NCI-H446 (cell line): ENCODE data around the gene TTLL11.

ENCODE experiments used
- DNase-seq, 2 experiments: peaks; one replicate each; lab custom pipeline; 2025; lab: John Stamatoyannopoulos, UW

TTLL11 gene, protein sequence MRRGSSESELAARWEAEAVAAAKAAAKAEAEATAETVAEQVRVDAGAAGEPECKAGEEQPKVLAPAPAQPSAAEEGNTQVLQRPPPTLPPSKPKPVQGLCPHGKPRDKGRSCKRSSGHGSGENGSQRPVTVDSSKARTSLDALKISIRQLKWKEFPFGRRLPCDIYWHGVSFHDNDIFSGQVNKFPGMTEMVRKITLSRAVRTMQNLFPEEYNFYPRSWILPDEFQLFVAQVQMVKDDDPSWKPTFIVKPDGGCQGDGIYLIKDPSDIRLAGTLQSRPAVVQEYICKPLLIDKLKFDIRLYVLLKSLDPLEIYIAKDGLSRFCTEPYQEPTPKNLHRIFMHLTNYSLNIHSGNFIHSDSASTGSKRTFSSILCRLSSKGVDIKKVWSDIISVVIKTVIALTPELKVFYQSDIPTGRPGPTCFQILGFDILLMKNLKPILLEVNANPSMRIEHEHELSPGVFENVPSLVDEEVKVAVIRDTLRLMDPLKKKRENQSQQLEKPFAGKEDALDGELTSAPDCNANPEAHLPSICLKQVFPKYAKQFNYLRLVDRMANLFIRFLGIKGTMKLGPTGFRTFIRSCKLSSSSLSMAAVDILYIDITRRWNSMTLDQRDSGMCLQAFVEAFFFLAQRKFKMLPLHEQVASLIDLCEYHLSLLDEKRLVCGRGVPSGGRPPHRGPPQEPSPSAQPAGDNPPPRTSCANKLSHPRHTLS

DNA sequence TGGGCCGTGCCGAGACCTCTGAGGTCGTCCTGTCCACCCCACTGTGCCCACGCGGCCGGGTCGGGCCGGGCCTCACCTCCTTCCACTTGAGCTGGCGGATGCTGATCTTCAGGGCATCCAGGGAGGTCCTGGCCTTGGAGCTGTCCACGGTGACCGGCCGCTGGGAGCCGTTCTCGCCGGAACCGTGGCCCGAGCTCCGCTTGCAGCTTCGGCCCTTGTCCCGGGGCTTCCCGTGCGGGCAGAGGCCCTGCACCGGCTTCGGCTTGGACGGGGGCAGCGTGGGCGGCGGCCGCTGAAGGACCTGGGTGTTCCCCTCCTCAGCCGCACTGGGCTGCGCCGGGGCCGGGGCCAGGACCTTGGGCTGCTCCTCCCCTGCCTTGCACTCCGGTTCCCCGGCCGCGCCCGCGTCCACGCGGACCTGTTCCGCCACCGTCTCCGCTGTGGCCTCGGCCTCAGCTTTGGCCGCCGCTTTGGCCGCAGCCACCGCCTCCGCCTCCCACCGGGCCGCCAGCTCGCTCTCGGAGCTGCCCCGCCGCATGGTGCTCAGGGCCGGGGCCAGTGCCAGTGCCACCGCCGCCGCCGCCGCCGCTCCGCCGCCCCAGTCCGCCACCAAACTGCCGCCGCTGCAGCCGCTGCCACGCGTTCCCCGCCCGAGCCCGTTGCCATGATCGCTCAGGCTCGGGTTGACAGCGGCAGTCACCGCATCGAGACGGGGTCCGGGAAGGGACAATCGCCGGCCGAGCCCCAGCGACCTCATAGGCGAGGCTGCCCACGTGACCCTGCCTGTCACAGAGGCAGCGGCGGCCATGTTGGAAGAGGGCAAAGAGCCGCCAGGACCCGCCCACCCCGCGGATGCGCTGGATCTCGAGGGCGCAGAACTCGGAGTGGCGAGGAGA, at the start of gene TTLL11:
TSS of gene TTLL11 (minus strand) at position 698 of the 896 bp plus-strand sequence. CDS start at position 538, 160 bp downstream.
- DNase-seq: peak; percentile 71 to 85

DNA sequence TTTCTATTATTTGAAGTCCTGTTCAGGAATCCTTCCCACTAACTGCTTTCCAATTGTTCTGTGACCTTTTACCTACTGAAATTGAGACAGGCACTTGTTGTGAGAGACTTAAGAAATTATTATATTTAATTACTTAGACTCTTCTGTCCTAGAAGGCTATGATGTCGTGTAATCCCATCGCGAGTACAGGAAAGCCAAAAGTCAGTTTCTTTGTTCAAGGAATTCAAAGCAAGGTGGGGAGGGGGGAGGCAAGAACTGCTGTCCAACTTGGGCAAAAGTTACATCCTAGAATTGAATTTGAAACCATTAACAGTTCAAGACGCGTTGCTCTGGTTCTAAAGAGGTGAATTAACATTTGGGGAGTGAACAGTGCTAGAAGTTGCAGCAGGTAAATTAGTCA, 48.6 kb upstream of the TTLL11 start:
- DNase-seq: no peak

DNA sequence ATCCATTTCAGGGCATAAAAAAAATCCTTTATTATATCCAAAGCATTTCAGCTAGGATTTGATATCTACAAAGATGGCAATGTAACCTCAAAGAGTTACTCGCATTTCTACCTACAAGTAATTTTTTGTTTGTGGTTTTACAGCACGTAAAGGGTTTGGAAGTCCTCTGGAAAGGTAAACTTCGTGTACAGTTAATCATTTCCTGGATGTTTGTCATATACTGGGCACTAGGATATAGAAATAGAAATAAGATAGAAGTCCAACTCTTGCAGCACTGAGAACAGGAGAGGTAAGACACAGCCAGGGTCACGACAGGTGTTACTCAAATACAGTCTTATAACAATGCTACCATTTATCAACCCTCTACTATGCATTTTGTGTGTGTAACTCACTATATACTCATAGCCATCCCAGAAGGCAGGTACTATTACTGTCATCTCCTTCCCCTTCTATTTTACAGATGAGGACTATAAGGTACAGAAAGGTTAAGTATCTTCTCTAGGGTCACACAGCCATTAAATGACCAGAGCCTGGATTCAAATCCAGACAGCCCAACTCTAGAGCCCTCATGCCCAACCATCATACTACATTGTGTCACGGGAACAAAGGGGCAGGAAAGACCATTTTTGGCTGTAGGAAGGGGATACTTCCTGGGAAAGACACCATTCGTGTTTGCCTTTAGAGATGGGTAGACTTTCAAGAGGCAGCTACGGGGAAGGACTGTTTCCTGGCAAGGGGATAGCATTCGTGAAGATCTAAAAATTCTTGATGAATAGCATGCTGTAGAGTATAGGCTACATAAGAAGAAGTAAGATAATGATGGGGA, 47.5 kb upstream of the TTLL11 start:
- no peak for DNase-seq

DNA sequence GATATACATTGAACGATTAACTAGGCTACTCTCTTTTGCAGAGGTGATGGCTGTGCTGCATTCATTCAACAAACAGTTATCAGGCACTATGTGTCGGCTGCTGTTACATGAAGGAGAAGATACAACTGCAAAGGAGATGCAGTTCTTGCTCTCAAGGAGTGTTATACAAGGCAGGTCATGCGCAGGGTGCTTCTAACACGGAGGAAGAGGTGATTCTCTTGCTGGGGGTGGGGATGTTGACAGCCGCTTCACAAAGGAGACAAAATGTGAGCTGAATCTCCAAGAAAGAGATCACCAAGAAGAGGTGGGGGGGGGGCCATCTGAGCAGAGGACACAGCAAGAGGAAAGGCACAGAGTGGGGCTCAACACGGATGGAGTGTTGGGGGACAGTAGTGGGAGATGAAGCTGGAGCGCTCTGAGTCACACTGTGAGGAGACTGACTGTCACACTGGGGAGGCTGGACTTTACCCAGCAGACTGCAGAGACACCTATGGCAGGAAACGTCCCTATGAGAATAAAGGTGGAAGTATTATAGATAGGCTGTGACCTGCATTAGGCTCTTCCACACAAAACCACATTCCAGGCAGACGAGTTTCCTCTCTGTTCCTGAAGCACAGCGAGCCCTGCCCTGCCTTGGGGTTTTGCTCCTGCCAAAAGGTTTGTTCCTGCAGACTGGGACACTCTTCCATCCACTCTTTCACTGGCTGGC, 45.6 kb upstream of the TTLL11 start:
- no peak for DNase-seq

DNA sequence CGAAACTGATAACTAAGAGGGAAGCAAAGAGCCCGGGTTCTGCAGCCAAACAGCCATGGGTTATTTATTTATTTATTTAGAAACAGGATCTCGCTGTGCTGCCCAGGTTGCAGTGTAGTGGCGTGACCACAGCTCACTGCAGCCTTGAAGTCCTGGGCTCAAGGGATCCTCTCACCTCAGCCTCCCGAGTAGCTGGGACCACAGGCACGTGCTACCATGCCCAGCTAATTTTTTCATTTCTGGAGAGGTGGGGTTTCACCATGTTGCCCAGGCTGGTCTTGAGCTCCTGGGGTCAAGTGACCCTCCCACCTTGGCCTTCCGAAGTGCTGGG, 42.4 kb upstream of the TTLL11 start:
- DNase-seq: no peak

DNA sequence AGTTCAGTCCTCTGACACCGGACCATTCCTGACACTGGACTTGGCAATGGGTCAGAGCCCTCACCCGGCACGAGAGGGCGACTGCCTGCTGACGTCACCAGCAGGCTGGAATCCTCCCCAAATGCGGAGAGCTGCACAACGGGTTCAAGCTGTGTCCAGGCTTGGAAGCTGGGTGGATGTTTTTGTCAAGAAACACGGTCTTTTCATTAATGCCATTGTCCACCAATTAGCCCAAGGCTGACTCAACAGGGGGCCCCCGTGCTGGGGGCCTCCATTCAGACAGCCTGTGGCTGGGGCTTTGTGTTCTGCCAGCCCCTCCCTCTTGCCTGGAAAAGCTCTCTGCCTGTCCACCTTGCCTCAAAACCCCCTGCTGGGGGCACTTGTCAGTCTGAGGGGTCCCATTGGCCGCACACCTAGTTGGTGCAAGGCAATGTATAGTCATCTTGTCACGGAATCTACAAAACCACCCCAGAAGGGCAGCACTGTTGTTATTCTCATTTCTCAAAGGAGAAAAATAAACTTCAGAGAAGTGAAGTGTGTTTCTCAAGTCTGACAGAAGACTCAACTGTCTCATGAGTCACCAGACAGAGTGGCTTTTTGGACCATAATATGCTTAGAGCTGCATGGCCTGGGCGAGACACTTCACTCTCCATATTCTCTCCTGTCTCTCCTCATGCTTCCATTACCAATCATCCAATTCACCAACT, 41.9 kb upstream of the TTLL11 start:
- DNase-seq: no peak

DNA sequence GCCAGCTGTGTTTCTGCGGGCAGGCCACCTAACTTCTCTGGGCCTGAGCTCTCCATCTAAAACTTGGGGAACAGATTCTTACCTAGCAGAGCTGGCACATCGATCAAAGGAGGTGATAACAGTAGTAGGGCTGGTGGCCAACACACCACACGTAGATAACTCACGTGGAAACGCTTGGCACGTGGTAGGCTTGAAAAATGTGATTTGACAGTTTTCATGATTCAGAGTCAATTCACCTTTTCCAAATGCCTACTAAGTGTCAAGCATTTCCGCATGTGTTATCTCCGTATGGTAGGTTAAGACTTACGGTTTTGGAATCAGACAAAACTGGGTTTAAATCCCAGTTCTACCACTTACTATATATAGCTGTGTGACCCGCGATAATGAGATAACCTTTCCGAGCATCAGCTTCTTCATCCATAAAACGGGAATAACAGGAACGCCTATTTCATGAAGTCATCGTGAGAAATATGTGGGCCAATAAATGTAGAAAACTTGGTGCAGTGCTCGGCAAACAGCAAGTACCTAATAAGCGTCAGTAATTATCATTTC, 41.0 kb upstream of the TTLL11 start:
- DNase-seq: no peak

DNA sequence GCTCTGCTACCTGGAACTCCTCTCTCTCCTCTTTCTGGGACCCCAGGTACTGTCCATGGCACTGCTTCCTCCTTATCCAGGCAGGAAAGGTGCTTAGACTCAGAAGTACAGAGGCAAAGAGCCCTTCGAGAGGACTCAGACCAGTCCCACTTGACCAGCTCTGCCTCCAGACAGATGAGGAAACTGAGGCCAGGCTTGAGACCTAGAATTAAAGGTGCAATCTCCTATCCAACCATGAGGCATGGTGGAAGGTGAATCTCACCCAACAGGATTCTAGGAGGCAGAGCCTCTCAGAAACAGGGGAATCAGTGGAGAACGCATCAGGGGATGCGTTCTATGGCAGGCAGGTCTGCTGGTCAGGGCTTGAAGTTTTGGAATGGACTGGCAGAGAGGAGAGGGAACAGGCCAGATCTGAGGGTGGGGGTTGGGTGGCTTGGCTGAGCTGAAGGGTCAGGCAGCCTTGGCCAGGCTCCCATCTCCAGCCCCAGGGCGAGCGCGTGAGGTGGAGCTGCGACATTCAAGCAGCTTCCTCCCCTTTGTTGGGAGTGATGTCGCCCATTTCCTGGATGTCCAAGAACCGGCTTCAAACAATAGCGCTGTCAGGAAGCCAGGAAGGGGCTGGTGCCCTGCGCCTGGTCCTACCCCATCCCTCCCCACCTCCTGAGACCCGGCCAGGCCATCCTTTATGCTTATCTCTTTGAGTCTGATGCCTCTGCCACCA, 40.3 kb upstream of the TTLL11 start:
- DNase-seq: no peak

DNA sequence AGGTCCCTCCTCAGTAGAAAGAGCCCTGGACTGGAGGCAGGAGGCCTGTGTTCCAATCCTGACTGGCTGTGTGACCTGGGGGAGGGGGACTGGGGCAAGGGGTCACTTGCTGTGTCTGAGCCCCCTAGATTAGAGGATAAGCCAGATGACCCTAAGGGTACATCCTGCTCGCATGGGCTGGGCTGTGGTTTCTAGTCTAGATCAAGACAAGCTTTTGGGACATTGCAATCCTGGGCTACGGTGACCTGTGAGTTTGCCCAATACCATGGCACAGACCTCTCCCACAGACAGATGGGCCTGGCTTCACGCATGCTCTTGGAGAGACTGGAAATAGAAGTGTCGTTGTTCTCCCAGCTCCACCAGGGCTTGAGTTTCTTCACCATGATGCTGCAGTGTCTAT, 39.4 kb upstream of the TTLL11 start:
- no peak for DNase-seq

DNA sequence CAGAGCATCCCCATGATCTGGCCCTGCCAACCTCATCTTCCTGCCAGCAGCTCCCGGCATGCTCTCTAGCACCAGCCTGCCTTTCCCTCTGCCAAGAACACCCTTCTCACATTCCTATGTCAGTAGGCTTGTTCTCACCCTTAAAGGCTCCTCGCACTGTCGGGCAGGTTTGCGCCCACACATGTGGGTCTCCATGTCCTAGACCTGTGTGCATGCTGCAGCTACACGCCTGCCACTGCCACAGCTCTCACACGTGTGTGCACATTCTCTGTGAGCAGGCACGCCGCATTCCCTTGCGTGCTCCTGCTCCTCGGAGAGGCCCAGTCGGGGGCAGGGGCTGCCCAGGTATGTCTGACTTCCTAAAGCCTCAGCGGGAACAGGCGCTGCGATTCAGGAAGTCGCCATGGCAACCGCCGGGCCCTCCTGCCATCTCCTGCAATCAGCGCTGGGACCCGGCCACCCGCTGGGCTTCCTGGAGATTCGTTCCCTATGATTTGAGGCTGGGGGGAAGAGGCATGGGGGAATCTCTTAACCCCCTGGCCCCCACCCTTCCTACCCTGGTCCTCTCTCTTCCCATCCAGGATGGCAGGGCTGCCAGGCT, 38.4 kb upstream of the TTLL11 start:
- no peak for DNase-seq

DNA sequence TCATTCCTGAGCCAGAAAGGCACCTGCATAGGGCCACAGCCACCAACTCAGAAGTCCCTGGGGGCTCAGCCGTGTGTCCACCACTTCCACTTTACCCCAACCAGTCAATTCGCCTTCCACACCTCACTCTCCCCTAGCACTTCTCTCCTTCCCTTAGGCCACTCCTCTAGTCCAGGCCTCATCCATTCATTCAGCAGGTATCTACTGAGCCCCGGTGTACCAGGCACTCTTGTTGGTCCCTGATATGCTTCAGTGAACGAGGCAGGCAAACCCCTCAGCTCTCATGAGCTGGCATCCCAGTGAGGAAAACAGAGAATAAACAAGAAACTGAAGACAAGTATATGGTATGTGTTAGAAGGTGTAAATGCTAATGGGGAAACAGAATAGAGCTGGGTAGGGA, 37.7 kb upstream of the TTLL11 start:
- no peak for DNase-seq

DNA sequence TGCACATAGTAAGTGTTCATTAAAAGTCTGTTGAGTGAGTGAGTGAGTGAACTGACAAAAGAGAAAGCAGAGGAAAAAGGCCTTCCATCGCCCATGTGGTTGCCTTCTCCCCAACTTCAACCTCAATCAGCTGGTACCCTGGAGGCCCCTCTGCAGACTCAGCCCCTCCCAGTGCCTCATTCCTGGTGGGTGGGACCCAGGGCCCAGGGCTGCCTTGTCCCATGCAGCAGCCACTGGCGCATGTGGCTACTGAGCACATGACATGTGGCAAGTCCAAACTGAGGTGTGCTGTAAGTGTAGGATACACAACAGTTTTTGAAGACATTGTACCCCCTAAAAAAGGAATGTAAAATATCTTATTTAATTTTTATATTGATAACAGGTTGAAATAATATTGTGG, 36.9 kb upstream of the TTLL11 start:
- no peak for DNase-seq

DNA sequence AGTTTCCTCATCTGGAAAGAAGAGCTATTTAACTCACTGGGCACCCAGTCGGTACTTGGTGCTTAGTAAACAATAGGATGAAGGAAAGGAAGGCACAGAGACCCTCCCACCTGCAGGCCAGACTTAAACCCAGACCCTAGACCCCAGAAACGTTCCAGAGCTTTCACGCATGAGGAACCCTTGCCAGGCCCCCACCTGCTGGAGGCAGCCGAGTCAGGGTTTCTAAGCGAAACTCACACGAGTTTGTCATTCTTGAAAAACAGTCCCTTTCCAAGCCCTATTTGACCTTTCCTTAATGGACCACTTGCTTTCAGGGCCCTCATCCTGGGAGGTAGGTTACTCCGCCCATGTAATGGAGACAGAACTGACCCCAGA, 35.8 kb upstream of the TTLL11 start:
- no peak for DNase-seq

DNA sequence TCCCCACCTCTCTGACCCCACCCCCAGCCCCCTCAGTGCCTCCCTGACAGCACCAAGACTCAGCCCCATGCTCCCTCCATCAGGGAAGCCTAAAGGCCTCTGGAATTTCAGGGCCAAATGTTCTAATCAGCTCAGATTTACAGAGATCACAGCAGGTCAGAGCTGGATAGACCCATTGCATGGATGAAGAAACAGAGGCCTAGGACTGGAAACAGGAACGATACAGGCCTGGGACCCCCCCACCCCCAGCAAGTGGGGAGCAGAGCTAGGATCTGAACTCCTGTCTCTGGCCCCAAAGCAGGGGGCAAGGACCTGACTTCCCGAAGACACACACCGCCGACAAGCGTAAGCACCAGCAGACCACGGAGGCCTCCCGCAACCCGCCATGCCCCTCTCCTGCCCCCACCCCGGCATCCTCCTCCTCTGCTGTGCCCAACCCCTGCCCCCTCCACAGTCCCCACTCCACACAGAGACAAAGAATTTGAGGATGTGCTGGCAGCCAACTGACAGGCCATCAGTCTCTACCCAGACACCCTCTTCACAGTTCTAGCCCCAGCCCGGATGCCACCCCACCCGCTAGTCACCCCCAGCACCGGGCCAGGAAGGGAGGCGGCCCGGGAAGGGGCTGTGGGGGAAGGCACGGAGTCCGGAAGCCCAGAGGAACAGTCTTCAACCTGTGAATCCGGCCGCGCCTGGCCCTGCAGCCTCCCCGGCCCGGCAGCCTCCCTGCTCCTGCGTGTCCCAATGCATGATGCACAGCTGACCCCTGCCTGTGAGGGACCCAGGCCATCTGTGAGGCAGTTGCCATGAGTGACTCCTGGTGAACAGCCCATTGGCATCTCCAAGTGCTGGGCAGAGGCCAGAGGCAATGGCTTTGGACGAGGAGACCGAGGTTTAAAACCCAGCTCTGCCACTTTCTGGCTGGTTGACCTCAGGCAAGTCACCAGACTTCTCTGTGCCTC, 35.2 kb upstream of the TTLL11 start:
- DNase-seq: no peak

DNA sequence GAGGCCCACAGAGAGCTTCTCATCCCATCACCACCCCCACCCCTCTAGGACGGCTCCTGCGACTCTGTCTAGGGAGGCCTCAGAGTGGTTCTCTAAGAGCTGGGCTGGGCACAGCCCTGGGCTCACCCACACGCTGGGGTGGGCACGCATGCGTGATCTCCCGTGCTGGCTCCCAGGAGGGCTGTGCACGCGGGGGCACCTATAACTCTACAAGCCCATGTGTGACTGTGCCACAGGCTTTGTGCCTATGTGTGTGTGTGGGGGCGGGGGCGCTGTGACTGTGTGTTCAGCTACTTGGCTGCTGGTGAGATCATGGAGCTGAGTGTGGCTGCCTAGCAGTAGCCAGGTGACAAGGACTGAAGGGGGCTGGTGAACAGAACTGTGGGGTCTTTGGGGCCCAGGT, 34.3 kb upstream of the TTLL11 start:
- no peak for DNase-seq

DNA sequence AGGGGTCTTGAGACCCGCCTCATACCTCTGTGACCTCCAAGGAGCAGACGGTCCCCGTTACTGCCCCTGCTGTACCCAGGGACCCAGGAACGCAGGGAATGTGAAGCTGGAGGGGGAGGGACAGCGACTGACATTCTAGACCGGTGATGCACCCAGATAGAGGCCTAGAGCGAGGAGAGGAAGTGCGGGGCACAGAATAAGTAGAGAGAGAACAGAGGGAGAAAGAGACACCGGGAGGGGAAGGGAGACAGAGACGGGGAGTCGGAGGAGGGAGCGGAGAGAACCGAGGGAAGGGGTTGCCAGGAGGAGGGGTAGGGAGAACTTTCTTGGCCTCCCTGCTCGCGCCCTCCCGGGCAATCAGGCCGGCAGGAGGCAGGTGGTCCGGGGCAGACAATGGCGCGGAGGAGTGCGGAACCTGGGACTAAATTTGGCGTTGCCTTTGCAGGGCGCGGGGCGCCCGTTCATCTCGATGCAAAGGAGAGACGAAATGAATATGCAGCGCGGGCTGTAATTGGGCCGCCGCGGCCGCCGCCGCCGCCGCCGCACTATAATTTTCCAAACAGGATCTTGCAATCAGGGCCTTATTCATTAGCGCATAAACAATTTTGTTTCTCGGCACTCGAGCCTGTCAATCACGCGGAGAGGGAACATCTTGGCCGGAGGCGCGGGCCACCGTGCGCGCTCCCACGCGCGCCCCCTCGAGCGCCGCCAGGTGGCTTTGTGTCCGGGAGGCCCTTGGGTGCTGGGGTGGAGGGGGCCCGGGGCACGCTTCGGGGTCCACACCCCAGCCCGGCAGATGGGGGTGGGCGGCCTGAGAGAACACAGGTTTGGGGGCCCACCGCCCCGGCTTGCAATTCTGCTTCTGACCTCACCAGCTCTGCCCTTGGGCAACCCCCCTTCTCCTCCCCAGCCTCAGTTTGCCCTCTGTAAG, 33.5 kb upstream of the TTLL11 start:
- DNase-seq: no peak
